WERI-Rb-1 (cell line): ENCODE measurements around the gene ATG16L2.

ENCODE experiments used
- DNase-seq: peaks from one replicate; pipeline ENCODE4 v3.0.0-alpha.2; 2020
- H3K27ac ChIP-seq: fragments of 250-450 bp; sonication (Bioruptor Pico); 2 replicates; pipeline ENCODE4 v1.5.1; 2020; ENCODE audit warnings: mild to moderate bottlenecking, moderate library complexity
- H3K27me3 ChIP-seq: fragments of 250-450 bp; sonication (Bioruptor Pico); 2 replicates; pipeline ENCODE4 v1.5.1; 2021; ENCODE audit warnings: mild to moderate bottlenecking, low read depth, moderate library complexity; ENCODE audit not compliant: insufficient read depth, severe bottlenecking
- H3K36me3 ChIP-seq: fragments of 250-450 bp; sonication (Bioruptor Pico); 2 replicates; pipeline ENCODE4 v1.5.1; 2020; ENCODE audit warnings: mild to moderate bottlenecking, moderate library complexity
- H3K4me3 ChIP-seq: 2 replicates; pipeline ENCODE4 v1.5.1; 2011; ENCODE audit warnings: low read depth, mild to moderate bottlenecking, control low read depth, low read length
- H3K9me3 ChIP-seq: fragments of 250-450 bp; sonication (Bioruptor Pico); 2 replicates; pipeline ENCODE4 v1.5.1; 2021; ENCODE audit warnings: mild to moderate bottlenecking, moderate library complexity; ENCODE audit not compliant: severe bottlenecking
- TF ChIP-seq, protein P1 (sequence below): IDR thresholded peaks from 2 replicates; pipeline ENCODE4 v1.5.1; 2011; ENCODE audit warnings: low read depth, mild to moderate bottlenecking, control low read depth, inconsistent platforms, low read length

ATG16L2 gene

DNA sequence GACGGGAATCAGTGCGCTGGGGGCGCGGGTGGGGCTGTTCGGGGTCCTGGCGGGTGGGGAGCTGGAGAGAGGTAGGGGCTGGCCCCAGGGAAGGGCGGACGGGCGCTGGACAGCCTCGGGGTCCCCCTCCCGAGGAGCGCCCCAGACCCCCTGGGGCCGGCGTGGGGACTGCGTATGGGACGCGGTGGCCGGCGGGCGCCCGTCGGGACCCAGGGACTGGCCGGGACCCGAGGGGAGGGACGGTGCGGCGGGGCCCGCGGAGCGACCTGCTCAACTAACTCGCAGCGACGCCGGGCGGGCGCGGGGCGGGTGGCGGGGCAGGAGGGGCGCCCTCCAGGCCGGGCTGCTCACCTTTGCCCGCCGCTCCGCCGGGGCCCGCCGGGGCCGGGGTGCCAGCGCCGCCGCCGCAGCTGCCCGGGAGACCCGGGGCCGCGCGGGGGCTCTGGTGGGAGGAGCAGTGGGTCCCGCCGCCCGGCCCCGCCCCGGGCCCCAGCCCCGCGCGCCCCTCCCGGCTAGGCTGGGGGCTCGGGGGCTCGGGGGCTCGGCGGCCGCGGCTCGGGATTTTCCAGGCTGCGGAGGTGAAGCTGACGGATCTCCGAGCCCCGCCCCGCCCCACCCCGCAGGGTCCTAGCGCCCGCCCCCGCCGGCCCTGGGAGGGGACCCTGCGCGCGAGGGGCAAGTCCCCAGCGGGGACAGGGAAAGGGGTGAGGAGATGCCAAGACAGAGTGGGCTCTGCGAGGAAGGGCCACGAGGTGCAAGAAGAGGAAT is 32.7 kb upstream of the ATG16L2 start:
- DNase-seq, result peak; percentile 52
- TF ChIP-seq, protein P1, sequence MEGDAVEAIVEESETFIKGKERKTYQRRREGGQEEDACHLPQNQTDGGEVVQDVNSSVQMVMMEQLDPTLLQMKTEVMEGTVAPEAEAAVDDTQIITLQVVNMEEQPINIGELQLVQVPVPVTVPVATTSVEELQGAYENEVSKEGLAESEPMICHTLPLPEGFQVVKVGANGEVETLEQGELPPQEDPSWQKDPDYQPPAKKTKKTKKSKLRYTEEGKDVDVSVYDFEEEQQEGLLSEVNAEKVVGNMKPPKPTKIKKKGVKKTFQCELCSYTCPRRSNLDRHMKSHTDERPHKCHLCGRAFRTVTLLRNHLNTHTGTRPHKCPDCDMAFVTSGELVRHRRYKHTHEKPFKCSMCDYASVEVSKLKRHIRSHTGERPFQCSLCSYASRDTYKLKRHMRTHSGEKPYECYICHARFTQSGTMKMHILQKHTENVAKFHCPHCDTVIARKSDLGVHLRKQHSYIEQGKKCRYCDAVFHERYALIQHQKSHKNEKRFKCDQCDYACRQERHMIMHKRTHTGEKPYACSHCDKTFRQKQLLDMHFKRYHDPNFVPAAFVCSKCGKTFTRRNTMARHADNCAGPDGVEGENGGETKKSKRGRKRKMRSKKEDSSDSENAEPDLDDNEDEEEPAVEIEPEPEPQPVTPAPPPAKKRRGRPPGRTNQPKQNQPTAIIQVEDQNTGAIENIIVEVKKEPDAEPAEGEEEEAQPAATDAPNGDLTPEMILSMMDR, result no peak
- Histone ChIP-seq H3K27ac (no peak overlapping the region), H3K9me3 (no peaks in the 10 kb centered on the region), H3K4me3 (peak overlapping the region; percentile 45), H3K36me3 (peaks cover 3% of the 10 kb centered on the region; the same call in 1 of the 2 replicates), H3K27me3 (no peaks in the 10 kb centered on the region)

DNA sequence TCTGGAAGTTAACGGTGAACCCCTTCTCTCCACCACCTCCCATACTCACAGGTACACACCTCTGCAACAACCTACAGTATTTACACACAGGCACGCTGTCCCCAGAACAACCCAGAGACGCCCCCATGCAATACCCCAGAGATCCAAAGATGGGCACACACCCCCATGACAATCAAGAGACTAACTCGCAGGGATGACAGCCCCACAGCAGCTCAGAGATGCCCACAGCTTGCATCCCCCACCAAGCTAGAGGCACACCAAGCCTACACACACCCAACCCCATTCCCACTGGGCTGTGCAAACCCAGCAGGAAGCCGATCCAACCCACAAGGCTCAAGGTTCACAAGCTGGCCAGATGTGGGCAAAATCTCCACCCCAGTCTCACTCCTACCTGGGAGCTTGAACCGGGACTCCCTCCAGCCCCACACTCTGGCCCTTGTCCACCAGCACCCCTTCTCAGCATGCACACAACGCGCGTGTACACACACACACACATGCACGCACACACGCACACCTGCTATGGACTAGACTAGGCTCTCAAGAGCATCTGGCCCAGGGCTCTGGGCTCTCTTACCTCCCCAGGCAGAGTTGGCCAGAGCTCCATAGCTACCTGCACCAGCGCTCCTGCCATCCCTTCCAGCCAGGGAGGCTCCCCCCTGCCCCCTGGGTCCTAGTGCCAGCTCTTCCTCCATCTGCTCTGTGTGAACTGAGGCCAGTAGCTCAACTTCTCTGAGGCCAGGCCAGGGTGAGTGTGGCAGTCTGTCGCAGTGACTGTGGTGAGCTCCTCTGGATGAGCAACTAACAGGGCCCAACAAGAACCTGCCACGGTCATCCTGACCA is 31.9 kb upstream of the ATG16L2 start:
- Histone ChIP-seq H3K9me3 (no peaks in the 10 kb centered on the region), H3K4me3 (peak overlapping the region; percentile 40), H3K27me3 (no peaks in the 10 kb centered on the region), H3K27ac (no peak overlapping the region), H3K36me3 (peaks cover 3% of the 10 kb centered on the region; the same call in 1 of the 2 replicates)
- TF ChIP-seq, protein P1, result no peak
- peak; percentile 70 for DNase-seq

DNA sequence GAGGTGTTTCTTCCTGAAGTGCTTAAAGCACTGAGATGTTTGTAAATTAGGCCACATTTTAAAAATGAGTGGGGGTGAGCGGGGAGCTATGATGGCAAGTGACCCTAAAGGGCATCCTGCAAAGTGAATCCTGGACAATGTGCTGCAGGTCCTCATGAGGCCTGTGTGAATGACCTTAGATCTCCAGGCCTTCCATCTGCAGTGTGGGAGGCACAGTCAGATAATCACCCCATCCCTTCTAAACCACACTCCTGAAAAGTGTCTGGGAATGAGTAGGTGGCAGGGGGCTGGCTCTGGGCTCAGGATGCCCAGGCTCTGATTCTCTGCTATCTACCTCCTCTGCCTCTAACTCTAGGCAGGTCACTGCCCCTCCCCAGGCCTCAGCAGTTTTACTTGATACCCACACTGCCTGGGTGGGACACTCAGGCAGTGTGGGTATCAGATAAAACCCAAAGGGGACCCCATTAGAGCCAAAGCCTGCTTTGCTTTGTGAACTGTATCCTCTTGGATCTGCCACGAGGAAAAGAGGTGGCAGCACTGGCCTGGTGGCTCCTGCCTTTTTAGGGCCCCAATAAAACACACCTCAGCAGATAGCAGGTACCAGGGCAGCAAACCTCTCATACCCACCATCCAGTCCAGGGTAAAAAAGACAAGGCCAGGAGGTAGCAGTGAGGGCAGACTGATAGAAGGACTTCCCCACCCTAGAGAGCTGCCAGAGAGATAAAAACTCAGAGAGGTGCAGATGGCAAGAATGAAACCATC is 30.9 kb upstream of the ATG16L2 start:
- H3K4me3 ChIP-seq, result no peak overlapping the region
- no peak for DNase-seq
- H3K27me3 ChIP-seq, result no peaks in the 10 kb centered on the region
- H3K9me3 ChIP-seq, result no peaks in the 10 kb centered on the region
- H3K36me3 ChIP-seq, result no peaks in the 10 kb centered on the region
- H3K27ac ChIP-seq, result 0 out of 2 replicates have a peak overlapping the region, but pooled peaks have one; percentile 3
- TF ChIP-seq, protein P1, result no peak

DNA sequence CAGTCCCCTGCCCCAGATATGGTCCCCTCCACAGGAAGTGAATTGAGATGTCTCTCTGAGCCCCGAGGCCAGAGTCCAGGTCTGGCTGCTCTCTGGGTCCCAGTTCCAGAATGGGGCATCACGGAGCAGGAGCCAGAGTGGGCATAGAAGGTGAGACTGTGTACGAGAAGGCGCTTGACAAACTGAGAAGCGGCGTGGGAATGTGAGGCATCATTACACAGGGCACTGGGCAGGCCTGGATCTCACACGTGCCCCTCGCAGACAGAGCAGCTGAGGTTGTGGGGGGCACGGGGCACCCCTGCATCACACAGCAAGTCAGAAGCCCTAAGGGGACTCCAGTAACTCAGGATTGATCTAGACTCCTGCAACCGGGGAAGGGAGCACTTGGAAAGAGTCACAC is 29.5 kb upstream of the ATG16L2 start:
- no peak for DNase-seq
- TF ChIP-seq, protein P1, result no peak
- Histone ChIP-seq H3K4me3 (no peak overlapping the region), H3K27ac (no peak overlapping the region), H3K27me3 (no peaks in the 10 kb centered on the region), H3K36me3 (no peaks in the 10 kb centered on the region), H3K9me3 (no peaks in the 10 kb centered on the region)

DNA sequence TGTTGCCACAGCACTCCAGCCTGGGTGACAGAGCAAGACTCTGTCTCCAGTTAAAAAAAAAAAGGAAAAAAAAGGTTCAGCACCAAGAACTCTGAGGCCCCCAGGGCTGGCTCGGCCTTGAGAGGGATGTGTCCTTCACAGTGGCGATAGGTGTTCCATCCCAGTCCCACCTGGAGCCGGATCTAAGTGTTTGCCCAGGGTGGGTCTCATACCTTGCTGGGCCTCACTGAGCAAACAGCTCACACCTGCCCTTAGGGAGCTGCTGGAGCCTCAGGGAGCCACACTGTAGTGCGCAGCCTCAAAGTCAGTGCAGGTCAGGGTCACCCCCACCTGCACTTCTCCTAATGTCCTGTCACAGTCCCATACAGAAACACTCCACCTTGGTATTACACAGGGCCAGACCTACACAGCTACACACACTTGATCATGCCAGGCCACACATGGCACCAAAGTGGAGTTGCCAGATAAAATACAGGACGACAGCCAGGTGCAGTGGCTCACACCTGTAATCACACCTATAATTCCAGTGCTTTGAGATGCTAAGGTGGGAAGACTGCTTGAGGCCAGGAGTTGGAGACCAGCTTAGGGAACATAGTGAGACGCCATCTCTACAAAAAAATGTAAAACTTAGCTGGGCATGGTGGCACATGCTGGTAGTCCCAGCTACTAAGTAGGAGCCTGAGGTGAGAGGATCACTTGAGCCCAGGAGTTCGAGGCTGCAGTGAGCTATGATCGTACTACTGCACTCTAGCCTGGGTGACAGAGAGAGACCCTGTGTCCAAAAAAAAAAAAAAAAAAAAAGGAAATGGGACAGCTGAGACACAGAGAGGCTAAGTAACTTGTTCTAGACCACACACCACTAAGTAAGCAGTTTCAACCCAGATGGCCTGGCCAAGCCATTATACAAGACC is 27.7 kb upstream of the ATG16L2 start:
- Histone ChIP-seq H3K27ac (peak overlapping the region; percentile 77), H3K4me3 (no peak overlapping the region), H3K36me3 (no peaks in the 10 kb centered on the region), H3K9me3 (no peaks in the 10 kb centered on the region), H3K27me3 (no peaks in the 10 kb centered on the region)
- TF ChIP-seq, protein P1, result no peak
- no peak for DNase-seq
